Esophagus muscularis mucosa (tissue), 4 donors: ENCODE results near the gene AGT. TPM values are rescaled to one million over a fixed set of nuclear protein-coding genes. Genes with fewer than 3 reads are reported as not detected.

Source experiments
- DNase-seq: peaks from one replicate; pipeline ENCODE4 v3.0.0-alpha.2; 2017; ENCODE audit errors: extremely low spot score
- H3K27ac ChIP-seq, 4 donors: fragments of 200-600 bp; sonication (generic); replicated peaks in 1 of 4; 1 replicate in 3 of 4; 2 replicates in 1 of 4; pipeline ENCODE4 v1.5.1; 2016 to 2019; ENCODE audit warnings: mild to moderate bottlenecking in 1 of 4
- H3K27me3 ChIP-seq, 4 donors: fragments of 200-600 bp; sonication (generic); one replicate each; pipeline versions ENCODE4 v1.5.1 to v1.6.0; 2016 to 2019
- H3K36me3 ChIP-seq, 4 donors: fragments of 200-600 bp; sonication (generic); one replicate each; pipeline ENCODE4 v1.5.1; 2016 to 2019
- H3K4me1 ChIP-seq, 4 donors: fragments of 200-600 bp; sonication (generic); one replicate each; pipeline ENCODE4 v1.5.1; 2016 to 2019
- H3K4me3 ChIP-seq, 4 donors: fragments of 200-600 bp; sonication (generic); 1 replicate in 2 of 4; 2 replicates in 2 of 4; pipeline ENCODE4 v1.5.1; 2016 to 2019; ENCODE audit warnings: mild to moderate bottlenecking in 4 of 4, moderate library complexity in 1 of 4
- H3K9me3 ChIP-seq, 4 donors: fragments of 200-600 bp; sonication (generic); 1 replicate in 3 of 4; 2 replicates in 1 of 4; pipeline ENCODE4 v1.5.1; 2016 to 2019
- EP300 ChIP-seq: sonication (generic); formaldehyde crosslinking; IDR thresholded peaks from one replicate; pipeline ENCODE4 v1.6.1; 2017; ENCODE audit warnings: antibody characterized with exemption
- POLR2A ChIP-seq: fragments of 450-650 bp; IDR thresholded peaks from one replicate; pipeline ENCODE4 v1.6.1; 2017; ENCODE audit warnings: antibody characterized with exemption, moderate library complexity, mild to moderate bottlenecking, low read depth
- POLR2AphosphoS5 ChIP-seq, 2 donors: sonication (generic); formaldehyde crosslinking; IDR thresholded peaks; one replicate each; pipeline ENCODE4 v1.6.1; 2017; ENCODE audit warnings: antibody characterized with exemption in 2 of 2
- WGBS: methylation state at CpG from one replicate; pipeline ENCODE4 v1.1.5; 2018; 5-methylcytosine and 5-hydroxymethylcytosine counted together
- intact Hi-C: fragments of 100-400 bp; cut with DNase I; formaldehyde crosslinking; loops from one replicate; pipeline ENCODE4 v1.15.1; 2023
- total RNA-seq, 4 donors: library from RNA; depleted of rRNA; stranded (reverse); fragments of >200 nt; gene quantifications; one replicate each; pipeline versions ENCODE4 v1.1.0 to v1.2.1, GENCODE V29; 2016
- TF ChIP-seq, protein P1 (sequence below), 3 experiments: fragments of 200-600 bp in 2 of 3; fragments of 450-650 bp in 1 of 3; sonication (generic) in 2 of 3; IDR thresholded peaks; one replicate each; pipeline ENCODE4 v1.5.1; 2017 to 2019; ENCODE audit warnings: antibody characterized with exemption in 3 of 3, mild to moderate bottlenecking in 2 of 3, moderate library complexity in 1 of 3

The AGT gene
- 10 to 100 TPM in 3 of 4 donors, 1 to 10 TPM in 1; 3.7 to 15.3 (median 12.3) TPM for total RNA-seq

DNA sequence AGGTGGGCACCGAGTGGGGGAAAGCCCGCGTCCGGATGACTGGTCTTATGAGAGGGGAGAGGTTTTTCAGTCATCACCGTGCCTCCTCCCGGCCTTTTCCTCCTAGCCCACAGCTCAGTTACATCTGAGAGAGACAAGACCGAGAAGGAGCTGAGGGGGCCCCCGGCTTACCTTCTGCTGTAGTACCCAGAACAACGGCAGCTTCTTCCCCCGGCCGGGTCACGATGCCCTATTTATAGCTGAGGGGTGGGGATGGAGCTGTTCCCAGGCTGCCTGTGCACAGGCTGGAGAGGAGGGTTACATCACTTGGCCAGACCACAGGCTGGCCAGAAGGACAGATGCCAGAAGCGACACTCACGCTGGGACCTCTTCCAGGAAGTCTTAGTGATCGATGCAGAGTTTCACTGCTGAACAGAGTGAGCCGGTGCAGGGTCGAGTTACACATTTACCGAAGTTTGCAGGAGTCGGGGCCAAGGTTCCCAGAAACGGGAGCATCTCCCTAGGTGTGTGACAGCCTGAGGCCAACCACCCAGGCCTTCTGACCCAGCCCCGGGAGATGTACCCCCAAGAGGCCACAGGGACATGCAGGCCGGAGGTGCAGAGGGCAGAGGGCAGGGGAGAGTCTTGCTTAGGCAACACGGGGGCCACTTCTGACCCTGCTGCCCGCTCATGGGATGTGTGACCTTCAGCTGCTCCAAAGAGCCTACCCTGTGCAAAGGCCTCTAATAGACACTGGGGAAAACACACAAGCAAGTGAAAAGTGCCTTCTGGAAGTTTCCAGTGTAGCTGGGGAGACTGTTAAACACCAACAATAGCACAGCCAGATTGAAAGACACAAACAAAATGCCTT, at the start of gene AGT:
Gene AGT (minus strand): TSS at position 208 of the 850 bp plus-strand sequence. CDS start 3,299 bp downstream, outside the sequence.
- 40% methylated on average over 19 of the region's 24 CpGs for WGBS
- no peak for DNase-seq
- H3K27me3 ChIP-seq = no peaks in the 10 kb centered on the region
- H3K4me1 ChIP-seq = peaks cover 7 to 19% (median 17%) of the 10 kb centered on the region in 4 donors
- TF ChIP-seq POLR2AphosphoS5 (IDR thresholded peaks at IDR 0.05) = peak; percentile 42 to 53
- TF ChIP-seq, protein P1, sequence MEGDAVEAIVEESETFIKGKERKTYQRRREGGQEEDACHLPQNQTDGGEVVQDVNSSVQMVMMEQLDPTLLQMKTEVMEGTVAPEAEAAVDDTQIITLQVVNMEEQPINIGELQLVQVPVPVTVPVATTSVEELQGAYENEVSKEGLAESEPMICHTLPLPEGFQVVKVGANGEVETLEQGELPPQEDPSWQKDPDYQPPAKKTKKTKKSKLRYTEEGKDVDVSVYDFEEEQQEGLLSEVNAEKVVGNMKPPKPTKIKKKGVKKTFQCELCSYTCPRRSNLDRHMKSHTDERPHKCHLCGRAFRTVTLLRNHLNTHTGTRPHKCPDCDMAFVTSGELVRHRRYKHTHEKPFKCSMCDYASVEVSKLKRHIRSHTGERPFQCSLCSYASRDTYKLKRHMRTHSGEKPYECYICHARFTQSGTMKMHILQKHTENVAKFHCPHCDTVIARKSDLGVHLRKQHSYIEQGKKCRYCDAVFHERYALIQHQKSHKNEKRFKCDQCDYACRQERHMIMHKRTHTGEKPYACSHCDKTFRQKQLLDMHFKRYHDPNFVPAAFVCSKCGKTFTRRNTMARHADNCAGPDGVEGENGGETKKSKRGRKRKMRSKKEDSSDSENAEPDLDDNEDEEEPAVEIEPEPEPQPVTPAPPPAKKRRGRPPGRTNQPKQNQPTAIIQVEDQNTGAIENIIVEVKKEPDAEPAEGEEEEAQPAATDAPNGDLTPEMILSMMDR (IDR thresholded peaks at IDR 0.05) = no peak
- H3K9me3 ChIP-seq = no peaks in the 10 kb centered on the region
- intact Hi-C loops = no loop called here
- H3K36me3 ChIP-seq = no peaks in the 10 kb centered on the region
- H3K27ac ChIP-seq = peak within 1 kb of the TSS in 3 of 4 donors; percentile 31 to 48 (median 42)
- H3K4me3 ChIP-seq = peak within 1 kb of the TSS; percentile 6 to 43 (median 31)

DNA sequence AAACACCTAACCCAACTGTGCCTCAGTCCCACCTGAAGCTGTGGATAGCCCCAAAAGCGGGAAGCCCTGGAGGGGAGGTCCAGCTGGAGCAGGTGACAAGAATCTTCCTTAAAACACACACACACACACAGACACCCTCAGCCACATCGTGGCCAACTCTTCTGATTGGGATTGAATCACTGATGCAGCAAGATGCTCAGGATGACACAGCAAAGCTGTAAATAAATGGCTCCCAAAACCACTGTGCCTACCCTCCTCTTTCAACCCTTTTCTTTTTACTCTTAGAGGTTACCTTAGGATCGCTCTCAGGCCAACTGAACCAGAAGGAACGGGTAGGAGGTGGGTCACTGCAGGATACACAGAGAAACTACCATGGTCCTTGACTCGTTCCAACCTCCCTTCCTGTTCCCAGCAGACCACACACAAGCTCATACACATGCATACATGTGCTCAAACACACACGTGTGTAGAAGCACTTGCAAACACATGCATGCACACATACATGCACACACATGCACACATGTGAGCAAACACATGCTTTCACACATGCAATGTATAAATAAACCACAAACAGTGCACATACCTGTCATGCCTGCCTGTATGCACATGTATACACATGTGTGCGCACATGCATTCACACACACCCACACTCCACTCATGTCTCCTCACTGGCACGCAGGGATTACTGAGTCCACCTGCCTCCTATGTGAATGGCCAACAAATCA, 47.7 kb upstream of the AGT start:
- 87% methylated on average over 8 of the region's 8 CpGs for WGBS
- no peaks in the 10 kb centered on the region for H3K36me3 ChIP-seq
- no peaks in the 10 kb centered on the region for H3K4me1 ChIP-seq
- H3K4me3 ChIP-seq = no peak overlapping the region
- intact Hi-C loops = no loop called here
- H3K27me3 ChIP-seq = peaks cover 0 to 7% (median 0%) of the 10 kb centered on the region in 4 donors
- H3K27ac ChIP-seq = no peak overlapping the region
- TF ChIP-seq EP300 = no peak
- no peak for DNase-seq
- H3K9me3 ChIP-seq = no peaks in the 10 kb centered on the region

DNA sequence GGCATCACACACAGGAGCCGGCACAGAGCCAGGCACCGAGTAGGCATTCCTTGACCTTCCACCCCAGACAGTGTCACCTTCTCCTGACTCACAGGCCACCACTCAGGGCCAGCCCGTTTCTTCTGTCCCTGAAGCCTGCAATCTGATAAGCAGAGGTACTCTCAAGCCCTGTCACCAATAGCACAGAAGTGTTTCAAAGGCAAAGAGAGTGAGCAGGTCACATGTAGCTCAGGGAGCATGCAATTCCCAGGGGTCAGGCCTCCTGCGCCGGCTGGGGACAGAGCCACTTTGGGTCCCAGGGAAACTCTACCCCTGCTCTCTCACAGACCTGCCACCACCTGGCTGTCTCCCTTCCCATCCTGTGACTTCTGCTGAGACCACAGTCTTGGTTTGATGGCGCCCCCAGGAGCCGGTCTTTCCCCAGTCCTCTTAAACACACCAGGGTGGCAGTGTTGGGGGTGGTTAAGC, 46.5 kb upstream of the AGT start:
- intact Hi-C loops = no loop called here
- H3K27ac ChIP-seq = no peak overlapping the region
- H3K36me3 ChIP-seq = no peaks in the 10 kb centered on the region
- TF ChIP-seq EP300 = no peak
- TF ChIP-seq POLR2A = no peak
- no peak for TF ChIP-seq POLR2AphosphoS5 (IDR thresholded peaks at IDR 0.05)
- TF ChIP-seq, protein P1 (IDR thresholded peaks at IDR 0.05) = no peak
- H3K27me3 ChIP-seq = peaks cover 0 to 7% (median 0%) of the 10 kb centered on the region in 4 donors
- no peaks in the 10 kb centered on the region for H3K9me3 ChIP-seq
- no peak overlapping the region for H3K4me3 ChIP-seq
- WGBS = 72% methylated on average over 5 of the region's 7 CpGs
- no peak for DNase-seq
- H3K4me1 ChIP-seq = no peaks in the 10 kb centered on the region

DNA sequence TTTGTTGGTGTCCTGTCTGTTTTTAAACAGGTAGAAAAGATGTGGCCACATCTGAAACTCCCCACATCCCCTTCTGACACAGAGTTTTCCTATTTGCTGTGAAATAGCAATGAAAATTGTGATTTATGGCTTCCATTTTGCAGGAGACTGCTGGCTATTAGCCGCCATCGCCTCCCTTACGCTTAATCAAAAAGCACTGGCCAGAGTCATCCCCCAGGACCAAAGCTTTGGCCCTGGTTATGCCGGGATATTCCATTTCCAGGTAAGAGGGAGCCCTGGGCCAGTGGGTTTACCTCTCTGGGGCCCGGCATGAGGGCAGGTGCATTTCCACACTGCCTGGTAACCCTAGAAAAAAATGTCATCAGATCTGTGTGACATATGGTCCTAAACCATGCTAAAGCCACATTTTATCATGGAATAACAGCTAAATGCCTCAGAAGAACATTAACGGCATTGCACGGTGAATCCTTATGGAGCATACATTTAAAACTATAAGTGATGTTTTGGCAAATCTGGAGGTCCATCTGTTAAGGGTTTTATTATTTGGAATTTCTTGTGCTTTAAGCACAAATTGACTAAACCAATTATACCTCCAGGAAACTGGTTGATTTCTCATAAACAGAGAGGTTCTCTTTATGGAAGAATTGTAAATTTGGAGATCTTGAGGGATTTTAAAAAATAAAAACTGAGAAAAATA, 45.6 kb upstream of the AGT start:
- TF ChIP-seq, protein P1 (IDR thresholded peaks at IDR 0.05) = no peak
- TF ChIP-seq POLR2A (no peak), EP300 (no peak), POLR2AphosphoS5 (IDR thresholded peaks at IDR 0.05) (no peak)
- no peak for DNase-seq
- H3K9me3 ChIP-seq = no peaks in the 10 kb centered on the region
- H3K27ac ChIP-seq = no peak overlapping the region
- H3K27me3 ChIP-seq = peaks cover 0 to 7% (median 0%) of the 10 kb centered on the region in 4 donors
- 84% methylated on average over 6 of the region's 7 CpGs for WGBS
- H3K36me3 ChIP-seq = no peaks in the 10 kb centered on the region
- H3K4me3 ChIP-seq = no peak overlapping the region
- peaks cover 0 to 3% (median 0%) of the 10 kb centered on the region in 4 donors for H3K4me1 ChIP-seq
- intact Hi-C loops = no loop called here
